Measurements from ENCODE around the gene NMNAT3. TPM values are rescaled to one million over a fixed set of nuclear protein-coding genes. Genes with fewer than 3 reads are reported as not detected.

Gene NMNAT3
- total RNA-seq, 4 donors from 2014 or later, result 5.6 to 46.2 (median 14.2) TPM

GRCh38 chr3:139526146-139526545, 151.6 kb downstream of the NMNAT3 start:
- Histone ChIP-seq H3K27ac (no peak overlapping the region), H3K27me3 (no peaks in the 10 kb centered on the region), H3K4me1 (no peaks in the 10 kb centered on the region), H3K4me3 (no peak overlapping the region), H3K36me3 (no peaks in the 10 kb centered on the region), H3K9me3 (no peaks in the 10 kb centered on the region)
- TF ChIP-seq CTCF (IDR thresholded peaks at IDR 0.05), result no peak
- no peak for TF ChIP-seq POLR2A (IDR thresholded peaks at IDR 0.05)
- no peak for DNase-seq

GRCh38 chr3:139524841-139525636, 152.7 kb downstream of the NMNAT3 start:
- H3K27me3 ChIP-seq, result no peaks in the 10 kb centered on the region
- H3K27ac ChIP-seq, result no peak overlapping the region
- no peak overlapping the region for H3K4me3 ChIP-seq
- no peak for DNase-seq
- no peaks in the 10 kb centered on the region for H3K4me1 ChIP-seq
- no peaks in the 10 kb centered on the region for H3K36me3 ChIP-seq
- no peaks in the 10 kb centered on the region for H3K9me3 ChIP-seq
- TF ChIP-seq POLR2A (IDR thresholded peaks at IDR 0.05) (no peak), CTCF (IDR thresholded peaks at IDR 0.05) (no peak)

GRCh38 chr3:139523718-139524117, 154.1 kb downstream of the NMNAT3 start:
- Histone ChIP-seq H3K9me3 (no peaks in the 10 kb centered on the region), H3K36me3 (no peaks in the 10 kb centered on the region), H3K4me3 (no peak overlapping the region), H3K27me3 (no peaks in the 10 kb centered on the region), H3K27ac (no peak overlapping the region), H3K4me1 (no peaks in the 10 kb centered on the region)
- TF ChIP-seq POLR2A (IDR thresholded peaks at IDR 0.05), result no peak
- TF ChIP-seq CTCF (IDR thresholded peaks at IDR 0.05), result no peak
- DNase-seq, result no peak

GRCh38 chr3:139523166-139523565, 154.6 kb downstream of the NMNAT3 start:
- no peak for DNase-seq
- Histone ChIP-seq H3K4me1 (no peaks in the 10 kb centered on the region), H3K27ac (no peak overlapping the region), H3K4me3 (no peak overlapping the region), H3K36me3 (no peaks in the 10 kb centered on the region), H3K9me3 (no peaks in the 10 kb centered on the region), H3K27me3 (no peaks in the 10 kb centered on the region)
- no peak for TF ChIP-seq CTCF (IDR thresholded peaks at IDR 0.05)
- no peak for TF ChIP-seq POLR2A (IDR thresholded peaks at IDR 0.05)

- no peak overlapping the region for H3K27ac ChIP-seq
- H3K4me3 ChIP-seq, result no peak overlapping the region
- no peak for TF ChIP-seq CTCF (IDR thresholded peaks at IDR 0.05)
- TF ChIP-seq POLR2A (IDR thresholded peaks at IDR 0.05), result no peak
- no peaks in the 10 kb centered on the region for H3K4me1 ChIP-seq
- no peaks in the 10 kb centered on the region for H3K9me3 ChIP-seq
- no peak for DNase-seq
- H3K27me3 ChIP-seq, result no peaks in the 10 kb centered on the region
- H3K36me3 ChIP-seq, result no peaks in the 10 kb centered on the region
Observed at GRCh38 chr3:139522421-139522820, 155.4 kb downstream of the NMNAT3 start.

Data from Peyer's patch (tissue), 4 donors.